Fibroblast of skin of back (primary cell): ENCODE measurements around the gene ADAMTS6.

Source experiments
- DNase-seq: peaks from one replicate; pipeline ENCODE4 v3.0.0-alpha.2; 2013

Gene ADAMTS6

GRCh38 chr5:65268525-65268924 is 213.2 kb downstream of the ADAMTS6 start:
- DNase-seq, result no peak

DNA sequence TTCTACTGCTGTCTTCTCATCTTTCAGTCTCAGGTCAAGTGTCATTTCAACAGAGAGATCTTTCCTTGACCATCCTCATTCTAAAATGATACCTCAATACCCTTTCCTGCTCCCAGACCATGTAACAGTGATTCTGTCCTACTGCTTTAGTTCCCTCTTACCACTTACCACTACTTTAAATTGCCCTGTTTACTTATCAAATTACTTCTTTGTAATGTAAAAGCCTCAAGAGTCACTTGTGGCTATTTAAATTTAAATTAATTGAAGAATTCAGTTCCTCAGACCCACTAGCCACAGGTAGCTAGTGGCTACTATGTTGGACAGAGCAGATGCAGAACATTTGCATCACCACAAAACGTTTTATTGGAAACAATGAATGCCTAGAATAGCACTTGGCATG is 217.3 kb downstream of the ADAMTS6 start:
- no peak for DNase-seq

- DNase-seq, result peak; percentile 77
Measured at GRCh38 chr5:65263321-65263720, 218.4 kb downstream of the ADAMTS6 start.

DNA sequence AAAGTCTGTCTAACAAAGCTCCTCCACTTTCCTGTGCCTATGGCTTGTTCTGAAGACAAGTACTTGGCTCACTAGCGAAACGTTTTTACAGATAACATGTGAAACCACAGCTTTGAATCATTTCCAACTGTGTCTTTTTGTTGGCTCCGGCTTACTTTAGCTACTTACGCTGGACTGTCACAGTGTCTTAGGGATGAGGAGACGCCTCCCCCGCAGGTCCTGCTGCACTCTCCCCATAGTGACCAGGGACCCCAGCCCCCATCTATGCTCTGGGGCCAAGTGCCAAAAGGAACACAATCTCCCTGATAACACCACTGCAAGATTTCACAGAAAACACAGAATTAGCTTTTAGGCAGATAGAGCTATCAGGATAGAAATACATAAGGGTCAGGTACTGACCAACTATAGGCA is 219.1 kb downstream of the ADAMTS6 start:
- DNase-seq, result peak; percentile 92

- DNase-seq, result peak; percentile 30
Measured at GRCh38 chr5:65262096-65262495, 219.6 kb downstream of the ADAMTS6 start.

GRCh38 chr5:65261499-65261898 is 220.2 kb downstream of the ADAMTS6 start:
- DNase-seq, result peak; percentile 21

DNA sequence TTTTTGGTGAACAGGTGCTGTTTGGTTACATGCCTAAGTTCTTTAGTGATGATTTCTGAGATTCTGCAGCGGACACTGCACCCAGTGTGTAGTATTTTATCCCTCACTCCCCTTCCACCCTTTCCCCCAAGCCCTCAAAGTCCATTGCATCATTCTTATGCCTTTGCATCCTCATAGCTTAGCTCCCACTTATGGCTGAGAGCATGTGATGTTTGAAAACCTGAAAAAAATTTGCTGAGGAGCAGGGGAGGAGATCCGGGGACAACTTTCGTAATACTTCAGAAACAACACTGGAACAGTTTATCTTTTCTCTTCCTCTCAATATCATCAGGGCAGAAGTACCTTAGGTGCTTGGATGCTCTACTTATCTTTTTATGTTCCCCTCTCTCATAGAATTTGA is 226.4 kb downstream of the ADAMTS6 start:
- no peak for DNase-seq

DNA sequence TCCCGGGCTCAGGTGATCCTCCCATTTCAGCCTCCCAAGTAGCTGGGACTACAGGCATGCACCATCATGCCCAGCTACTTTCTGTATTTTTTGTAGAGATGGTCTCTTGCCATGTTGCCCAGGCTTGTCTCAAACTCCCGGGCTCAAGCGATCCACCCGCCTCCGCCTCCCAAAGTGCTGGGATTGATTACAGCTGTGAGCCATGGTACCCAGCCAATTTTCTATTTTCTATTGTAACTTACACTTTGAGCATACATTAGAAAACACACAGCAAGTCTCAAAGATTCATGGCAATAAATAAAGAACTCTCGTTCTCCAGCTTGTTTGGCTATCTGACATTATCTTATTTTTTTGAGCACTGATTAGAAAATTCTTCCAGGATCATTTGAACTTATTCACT is 228.7 kb downstream of the ADAMTS6 start:
- DNase-seq, result no peak

DNA sequence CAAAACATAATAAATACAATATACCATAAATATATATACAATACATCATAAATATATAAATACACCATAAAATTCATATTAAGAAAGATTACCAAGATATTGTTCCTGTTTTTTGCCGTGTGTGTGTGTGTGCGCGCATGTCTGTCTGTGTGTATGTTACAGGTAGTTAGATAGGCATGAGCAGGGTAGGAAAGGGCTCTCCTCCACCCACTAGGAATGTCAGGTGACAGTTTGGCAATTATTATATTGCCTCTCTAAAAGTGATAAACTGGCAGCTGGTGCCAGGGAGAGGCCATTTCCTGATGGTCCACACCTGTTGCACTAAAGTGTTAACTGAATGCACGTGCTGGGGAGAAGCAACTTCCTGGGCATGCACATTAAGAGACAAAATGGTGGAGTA is 232.8 kb downstream of the ADAMTS6 start:
- no peak for DNase-seq

DNA sequence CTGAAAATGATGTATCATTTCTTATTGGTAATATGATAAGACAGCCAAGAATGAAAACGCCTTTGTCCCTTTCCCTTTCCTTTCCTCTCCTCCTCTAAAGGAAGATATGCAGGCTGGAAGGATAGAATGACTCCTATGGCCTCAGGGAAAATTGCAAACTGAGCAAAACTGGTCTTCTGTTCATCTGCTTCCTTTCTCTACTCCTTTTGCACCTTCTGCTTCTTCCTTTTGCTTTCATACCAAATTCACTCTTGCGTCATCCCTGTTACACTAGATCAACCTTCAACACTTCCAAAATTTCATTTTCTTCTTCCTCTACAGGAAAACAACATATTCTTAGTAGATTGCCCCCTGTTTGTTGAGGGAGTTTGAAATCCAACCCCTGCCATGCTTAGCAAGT is 234.1 kb downstream of the ADAMTS6 start:
- DNase-seq, result no peak

GRCh38 chr5:65246741-65247140 is 235.0 kb downstream of the ADAMTS6 start:
- no peak for DNase-seq

DNA sequence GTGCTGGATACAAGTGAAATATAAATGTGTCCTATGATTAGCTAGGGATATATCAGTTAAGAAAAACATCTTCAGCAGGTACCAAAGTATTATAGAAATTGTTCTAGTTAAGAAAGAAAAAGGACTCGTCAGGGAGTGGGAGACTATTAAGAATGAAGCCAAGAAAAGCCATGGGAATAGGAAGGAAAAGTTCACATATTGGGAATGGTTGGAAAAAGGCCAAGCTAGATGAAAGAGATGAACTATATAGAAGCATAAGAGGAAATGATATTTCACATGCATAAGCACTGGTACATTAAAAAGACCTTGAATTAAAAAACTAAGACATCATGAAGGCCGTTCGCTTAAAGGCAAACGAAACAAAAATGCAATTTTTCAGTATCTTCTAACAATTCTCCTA is 237.7 kb downstream of the ADAMTS6 start:
- no peak for DNase-seq

- DNase-seq, result no peak
Measured at GRCh38 chr5:65243161-65243560, 238.6 kb downstream of the ADAMTS6 start.

GRCh38 chr5:65229841-65230240 is 251.9 kb downstream of the ADAMTS6 start:
- DNase-seq, result no peak

DNA sequence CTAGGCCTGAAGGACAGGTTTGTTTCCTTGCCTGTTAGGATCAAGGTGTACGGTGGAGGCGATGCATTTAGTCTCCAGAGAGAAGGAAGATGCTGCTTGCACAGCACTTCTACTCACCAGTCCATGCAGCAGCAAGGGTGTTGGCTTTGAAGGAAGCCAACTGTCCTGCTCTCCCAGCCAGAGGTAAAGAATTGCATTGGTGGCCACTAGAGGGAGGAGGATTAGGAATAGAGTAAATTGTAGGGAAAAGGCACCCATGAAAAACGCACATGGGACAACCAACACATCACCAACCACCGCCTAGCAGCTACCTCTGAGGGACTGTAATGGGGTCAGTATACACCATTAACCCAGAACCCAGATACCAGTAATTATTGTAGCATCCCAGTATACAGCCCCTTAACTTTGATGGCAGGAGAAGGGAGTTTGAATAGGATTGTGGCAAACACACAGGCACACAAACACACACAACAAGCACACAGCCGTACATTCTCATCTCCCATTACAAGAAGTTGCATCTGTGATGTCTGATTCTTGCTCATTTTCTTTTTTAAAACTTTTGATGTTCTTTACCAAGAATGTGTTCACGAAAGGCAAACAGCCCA is 267.7 kb downstream of the ADAMTS6 start:
- DNase-seq, result peak; percentile 46

DNA sequence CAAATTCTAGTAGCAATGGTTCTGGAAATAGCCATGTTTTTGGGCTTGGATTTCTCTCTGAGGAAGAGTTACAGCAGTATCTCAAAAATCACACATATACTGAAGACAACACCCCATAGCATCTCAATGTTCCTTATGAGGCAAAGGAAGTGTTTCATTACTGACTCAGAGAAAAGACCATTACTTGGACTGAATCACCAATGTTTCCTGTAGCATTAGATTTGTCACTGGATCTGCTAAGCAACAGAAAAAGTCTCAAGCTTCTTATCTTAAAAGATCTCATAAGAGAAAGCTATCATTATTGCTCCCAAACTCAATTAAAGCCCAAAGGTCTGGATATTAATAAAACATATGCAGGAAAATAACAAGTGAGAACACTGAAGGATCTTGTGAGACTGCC is 272.4 kb downstream of the ADAMTS6 start:
- peak; percentile 95 for DNase-seq

DNA sequence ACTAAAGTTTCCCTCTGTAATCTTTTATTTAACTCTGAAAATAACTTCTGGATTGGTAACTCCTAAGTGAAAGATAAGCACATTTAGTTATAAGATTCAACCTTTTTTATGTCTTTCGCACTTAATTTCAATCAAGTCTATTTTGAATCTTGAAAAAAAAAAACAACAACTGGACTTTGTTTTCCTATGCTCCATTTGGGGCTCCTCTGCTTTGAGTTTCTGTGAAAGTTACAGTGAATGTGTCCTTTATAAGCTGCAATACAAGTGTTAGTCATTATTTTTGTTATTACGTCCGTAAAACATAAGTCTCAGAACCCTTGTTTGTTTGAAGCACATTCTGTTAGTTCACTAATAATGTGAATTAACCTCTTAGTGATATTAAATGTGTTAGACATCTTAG is 276.8 kb downstream of the ADAMTS6 start:
- DNase-seq, result peak; percentile 53

DNA sequence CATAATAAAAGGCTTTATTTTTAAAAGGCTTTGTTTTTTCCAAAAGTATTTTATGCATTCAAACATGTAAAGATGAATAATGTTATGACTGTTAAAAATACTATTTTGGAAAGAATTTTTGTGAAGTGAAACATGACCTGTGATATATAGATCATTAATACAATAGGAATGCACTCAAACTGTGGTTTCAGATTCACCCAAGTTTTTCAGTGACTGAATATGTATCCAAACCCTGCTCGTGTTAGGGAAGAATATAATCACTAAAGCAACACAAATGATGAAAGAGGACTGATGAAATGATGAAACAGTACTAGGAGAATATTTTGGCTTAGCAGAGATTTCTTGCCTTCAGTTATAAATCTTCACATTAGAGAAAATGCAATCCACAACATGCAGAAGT is 278.0 kb downstream of the ADAMTS6 start:
- peak; percentile 99 for DNase-seq

DNA sequence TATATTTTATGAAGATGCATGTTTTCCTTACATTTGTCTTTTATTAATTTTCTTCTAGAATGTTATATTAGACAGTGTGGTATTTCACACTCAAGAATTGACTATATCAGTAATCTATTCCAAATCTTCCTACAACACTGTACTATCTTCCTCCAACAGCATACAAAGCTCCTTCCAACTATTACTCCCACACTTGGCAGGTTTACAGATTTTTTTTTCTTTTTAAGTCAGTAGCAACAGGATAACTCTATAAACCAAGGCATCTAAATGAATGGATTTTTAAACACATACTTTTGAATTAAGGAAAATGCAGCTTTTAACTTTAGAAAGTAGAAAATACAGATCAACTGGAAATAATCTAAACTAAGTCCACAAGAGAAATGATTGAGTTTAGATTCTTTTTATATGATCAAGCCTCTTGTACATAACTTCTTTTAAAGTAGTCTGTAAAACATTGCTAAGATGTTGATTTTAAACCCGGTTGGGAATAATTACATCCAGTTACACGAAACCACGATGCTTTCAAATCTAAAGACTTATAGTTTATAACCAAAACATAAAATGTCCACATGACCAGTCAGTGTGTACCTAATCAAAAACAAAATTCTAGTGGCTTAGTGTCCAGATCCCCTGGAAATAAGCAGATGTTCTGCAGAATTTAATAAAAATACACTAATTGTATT is 281.6 kb downstream of the ADAMTS6 start:
- peak; percentile 82 for DNase-seq

GRCh38 chr5:65198456-65199120 is 283.1 kb downstream of the ADAMTS6 start:
- DNase-seq, result peak; percentile 100

GRCh38 chr5:65197531-65198455 is 283.9 kb downstream of the ADAMTS6 start:
- DNase-seq, result no peak

GRCh38 chr5:65194871-65195270 is 286.8 kb downstream of the ADAMTS6 start:
- no peak for DNase-seq

GRCh38 chr5:65192331-65192730 is 289.4 kb downstream of the ADAMTS6 start:
- DNase-seq, result peak; percentile 93
